Measurements from ENCODE around the gene CLEC17A.
"Not testable (repeated sequence)": the region's sequence is repeated elsewhere in the genome, so short reads cannot be mapped to it uniquely, and the experiment has no call there.

Gene CLEC17A

GRCh38 chr19:14551134-14552005, 31.5 kb upstream of the CLEC17A start:
- WGBS, 2 experiments (ENCODE audit: insufficient coverage in 2 of 2), result 55 to 70% methylated on average over 7 to 10 of the region's 12 CpGs
- H3K4me3 ChIP-seq (ENCODE audit: extremely low read depth, insufficient read depth, low read length, poor library complexity, severe bottlenecking); H3K9me3 ChIP-seq (ENCODE audit: control insufficient read depth, low read length); H3K27ac ChIP-seq (ENCODE audit: low read depth, low read length, severe bottlenecking): not testable (repeated sequence)
- Histone ChIP-seq H3K36me3 (ENCODE audit: control insufficient read depth, insufficient read depth, low read length) (peaks cover 30% of the 10 kb centered on the region), H3K4me1 (ENCODE audit: control insufficient read depth, insufficient read depth, low read length, poor library complexity, severe bottlenecking) (peaks cover 12% of the 10 kb centered on the region)

- H3K4me3 ChIP-seq (ENCODE audit: extremely low read depth, insufficient read depth, low read length, poor library complexity, severe bottlenecking); H3K27ac ChIP-seq (ENCODE audit: low read depth, low read length, severe bottlenecking); H3K9me3 ChIP-seq (ENCODE audit: control insufficient read depth, low read length): not testable (repeated sequence)
- WGBS, 2 experiments (ENCODE audit: insufficient coverage in 2 of 2), result 89 to 100% methylated on average over 2 to 3 of the region's 8 CpGs
- Histone ChIP-seq H3K4me1 (ENCODE audit: control insufficient read depth, insufficient read depth, low read length, poor library complexity, severe bottlenecking) (peaks cover 12% of the 10 kb centered on the region), H3K36me3 (ENCODE audit: control insufficient read depth, insufficient read depth, low read length) (peaks cover 24% of the 10 kb centered on the region)
These were observed 30.9 kb upstream of the CLEC17A start for GRCh38 chr19:14552006-14552360.

GRCh38 chr19:14553042-14553938, 29.6 kb upstream of the CLEC17A start:
- H3K27ac ChIP-seq (ENCODE audit: low read depth, low read length, severe bottlenecking), result no peak overlapping the region
- peaks cover 21% of the 10 kb centered on the region for H3K36me3 ChIP-seq (ENCODE audit: control insufficient read depth, insufficient read depth, low read length)
- 93 to 97% methylated on average over 27 to 32 of the region's 35 CpGs for WGBS, 2 experiments (ENCODE audit: insufficient coverage in 2 of 2)
- no peaks in the 10 kb centered on the region for H3K9me3 ChIP-seq (ENCODE audit: control insufficient read depth, low read length)
- H3K4me1 ChIP-seq (ENCODE audit: control insufficient read depth, insufficient read depth, low read length, poor library complexity, severe bottlenecking), result peaks cover 15% of the 10 kb centered on the region
- no peak overlapping the region for H3K4me3 ChIP-seq (ENCODE audit: extremely low read depth, insufficient read depth, low read length, poor library complexity, severe bottlenecking)

GRCh38 chr19:14553939-14554243, 29.0 kb upstream of the CLEC17A start:
- Histone ChIP-seq H3K4me3 (ENCODE audit: extremely low read depth, insufficient read depth, low read length, poor library complexity, severe bottlenecking) (no peak overlapping the region), H3K4me1 (ENCODE audit: control insufficient read depth, insufficient read depth, low read length, poor library complexity, severe bottlenecking) (peaks cover 21% of the 10 kb centered on the region), H3K36me3 (ENCODE audit: control insufficient read depth, insufficient read depth, low read length) (peaks cover 15% of the 10 kb centered on the region), H3K27ac (ENCODE audit: low read depth, low read length, severe bottlenecking) (no peak overlapping the region), H3K9me3 (ENCODE audit: control insufficient read depth, low read length) (no peaks in the 10 kb centered on the region)
- WGBS, 2 experiments (ENCODE audit: insufficient coverage in 2 of 2), result 84 to 91% methylated on average over 5 to 9 of the region's 9 CpGs

GRCh38 chr19:14554382-14554812, 28.5 kb upstream of the CLEC17A start:
- Histone ChIP-seq H3K9me3 (ENCODE audit: control insufficient read depth, low read length) (no peaks in the 10 kb centered on the region), H3K27ac (ENCODE audit: low read depth, low read length, severe bottlenecking) (no peak overlapping the region), H3K36me3 (ENCODE audit: control insufficient read depth, insufficient read depth, low read length) (peaks cover 10% of the 10 kb centered on the region), H3K4me1 (ENCODE audit: control insufficient read depth, insufficient read depth, low read length, poor library complexity, severe bottlenecking) (peaks cover 24% of the 10 kb centered on the region), H3K4me3 (ENCODE audit: extremely low read depth, insufficient read depth, low read length, poor library complexity, severe bottlenecking) (no peak overlapping the region)
- WGBS, 2 experiments (ENCODE audit: insufficient coverage in 2 of 2), result 73 to 90% methylated on average over 5 to 6 of the region's 6 CpGs

GRCh38 chr19:14555918-14556661, 26.8 kb upstream of the CLEC17A start:
- Histone ChIP-seq H3K27ac (ENCODE audit: low read depth, low read length, severe bottlenecking) (peak overlapping the region; percentile 45), H3K4me1 (ENCODE audit: control insufficient read depth, insufficient read depth, low read length, poor library complexity, severe bottlenecking) (peaks cover 37% of the 10 kb centered on the region), H3K36me3 (ENCODE audit: control insufficient read depth, insufficient read depth, low read length) (peaks cover 5% of the 10 kb centered on the region), H3K9me3 (ENCODE audit: control insufficient read depth, low read length) (no peaks in the 10 kb centered on the region), H3K4me3 (ENCODE audit: extremely low read depth, insufficient read depth, low read length, poor library complexity, severe bottlenecking) (no peak overlapping the region)
- WGBS, 2 experiments (ENCODE audit: insufficient coverage in 2 of 2), result 93 to 94% methylated on average over 5 to 11 of the region's 12 CpGs

GRCh38 chr19:14556662-14557188, 26.2 kb upstream of the CLEC17A start:
- H3K4me3 ChIP-seq (ENCODE audit: extremely low read depth, insufficient read depth, low read length, poor library complexity, severe bottlenecking), result no peak overlapping the region
- H3K36me3 ChIP-seq (ENCODE audit: control insufficient read depth, insufficient read depth, low read length), result peaks cover 5% of the 10 kb centered on the region
- peak overlapping the region; percentile 23 for H3K27ac ChIP-seq (ENCODE audit: low read depth, low read length, severe bottlenecking)
- WGBS, 2 experiments (ENCODE audit: insufficient coverage in 2 of 2), result 15 to 17% methylated on average over 15 to 17 of the region's 18 CpGs
- no peaks in the 10 kb centered on the region for H3K9me3 ChIP-seq (ENCODE audit: control insufficient read depth, low read length)
- peaks cover 39% of the 10 kb centered on the region for H3K4me1 ChIP-seq (ENCODE audit: control insufficient read depth, insufficient read depth, low read length, poor library complexity, severe bottlenecking)

- Histone ChIP-seq H3K9me3 (ENCODE audit: control insufficient read depth, low read length) (no peaks in the 10 kb centered on the region), H3K27ac (ENCODE audit: low read depth, low read length, severe bottlenecking) (no peak overlapping the region), H3K4me3 (ENCODE audit: extremely low read depth, insufficient read depth, low read length, poor library complexity, severe bottlenecking) (no peak overlapping the region), H3K36me3 (ENCODE audit: control insufficient read depth, insufficient read depth, low read length) (peaks cover 2% of the 10 kb centered on the region), H3K4me1 (ENCODE audit: control insufficient read depth, insufficient read depth, low read length, poor library complexity, severe bottlenecking) (peaks cover 42% of the 10 kb centered on the region)
- WGBS, 2 experiments (ENCODE audit: insufficient coverage in 2 of 2), result 72 to 81% methylated on average over 15 to 20 of the region's 23 CpGs
These were observed 24.4 kb upstream of the CLEC17A start for GRCh38 chr19:14558370-14559066.

GRCh38 chr19:14559916-14560775, 22.7 kb upstream of the CLEC17A start:
- H3K27ac ChIP-seq (ENCODE audit: low read depth, low read length, severe bottlenecking), result peak overlapping the region; percentile 30
- WGBS, 2 experiments (ENCODE audit: insufficient coverage in 2 of 2), result 86 to 91% methylated on average over 21 to 26 of the region's 28 CpGs
- H3K4me3 ChIP-seq (ENCODE audit: extremely low read depth, insufficient read depth, low read length, poor library complexity, severe bottlenecking), result no peak overlapping the region
- H3K4me1 ChIP-seq (ENCODE audit: control insufficient read depth, insufficient read depth, low read length, poor library complexity, severe bottlenecking), result peaks cover 42% of the 10 kb centered on the region
- H3K36me3 ChIP-seq (ENCODE audit: control insufficient read depth, insufficient read depth, low read length), result peaks cover 15% of the 10 kb centered on the region
- no peaks in the 10 kb centered on the region for H3K9me3 ChIP-seq (ENCODE audit: control insufficient read depth, low read length)

Data from mesodermal cell (in vitro differentiated cells).